ENCODE results near the gene CDC42EP1. TPM values are rescaled to one million over a fixed set of nuclear protein-coding genes. Genes with fewer than 3 reads are reported as not detected.

The CDC42EP1 gene
- total and polyA plus RNA-seq, 2 experiments from 2014 or later, result 7.7 to 10.2 TPM

DNA sequence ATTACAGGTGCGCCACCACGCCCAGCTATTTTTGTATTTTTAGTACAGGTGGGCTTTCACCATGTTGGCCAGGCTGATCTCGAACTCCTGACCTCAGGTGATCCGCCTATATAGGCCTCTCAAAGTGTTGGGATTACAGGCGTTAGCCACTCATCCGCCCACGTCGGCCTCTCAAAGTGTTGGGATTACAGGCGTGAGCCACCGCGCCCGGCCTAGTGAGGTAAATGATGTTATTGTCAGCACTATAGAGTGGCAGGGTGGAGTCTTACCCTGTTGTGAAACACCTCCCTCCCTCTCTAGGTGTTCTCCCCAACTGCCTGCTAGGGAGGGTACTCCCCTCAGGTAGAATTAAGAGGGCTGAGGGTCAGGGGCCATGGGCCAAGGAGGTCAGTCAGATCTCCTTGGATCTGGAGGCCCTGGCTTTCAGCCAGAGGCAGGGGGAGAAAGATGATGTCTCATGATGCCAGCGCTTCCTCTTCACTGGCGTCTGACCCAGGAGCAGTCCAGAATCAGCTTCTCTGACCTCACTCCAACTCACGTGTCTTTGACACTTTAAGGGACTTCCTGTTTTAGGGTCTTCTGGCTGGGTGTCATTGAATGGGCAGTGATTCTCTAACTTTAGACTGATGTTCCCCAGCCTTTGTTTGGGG, 50.3 kb downstream of the CDC42EP1 start:
- H3K27ac ChIP-seq (ENCODE audit: low read depth), result no peak overlapping the region
- H3K36me3 ChIP-seq (ENCODE audit: insufficient read depth), result no peaks in the 10 kb centered on the region
- TF ChIP-seq, protein P1, sequence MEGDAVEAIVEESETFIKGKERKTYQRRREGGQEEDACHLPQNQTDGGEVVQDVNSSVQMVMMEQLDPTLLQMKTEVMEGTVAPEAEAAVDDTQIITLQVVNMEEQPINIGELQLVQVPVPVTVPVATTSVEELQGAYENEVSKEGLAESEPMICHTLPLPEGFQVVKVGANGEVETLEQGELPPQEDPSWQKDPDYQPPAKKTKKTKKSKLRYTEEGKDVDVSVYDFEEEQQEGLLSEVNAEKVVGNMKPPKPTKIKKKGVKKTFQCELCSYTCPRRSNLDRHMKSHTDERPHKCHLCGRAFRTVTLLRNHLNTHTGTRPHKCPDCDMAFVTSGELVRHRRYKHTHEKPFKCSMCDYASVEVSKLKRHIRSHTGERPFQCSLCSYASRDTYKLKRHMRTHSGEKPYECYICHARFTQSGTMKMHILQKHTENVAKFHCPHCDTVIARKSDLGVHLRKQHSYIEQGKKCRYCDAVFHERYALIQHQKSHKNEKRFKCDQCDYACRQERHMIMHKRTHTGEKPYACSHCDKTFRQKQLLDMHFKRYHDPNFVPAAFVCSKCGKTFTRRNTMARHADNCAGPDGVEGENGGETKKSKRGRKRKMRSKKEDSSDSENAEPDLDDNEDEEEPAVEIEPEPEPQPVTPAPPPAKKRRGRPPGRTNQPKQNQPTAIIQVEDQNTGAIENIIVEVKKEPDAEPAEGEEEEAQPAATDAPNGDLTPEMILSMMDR (conservative IDR thresholded peaks at IDR 0.05; ENCODE audit: low read depth in 2 of 2), result no peak
- TF ChIP-seq EZH2phosphoT487 (IDR thresholded peaks at IDR 0.05; ENCODE audit: unreplicated experiment), result no peak
- no peak for TF ChIP-seq ZNF114 (CRISPR knock-in tag; IDR thresholded peaks at IDR 0.05)
- H3K4me3 ChIP-seq, result peak overlapping the region; percentile 94; the same call in 1 of the 2 replicates
- H3K79me2 ChIP-seq (replicated peaks; ENCODE audit: insufficient read depth), result peaks cover 25% of the 10 kb centered on the region
- Mint-ChIP-seq H3K27me3 (ENCODE audit: insufficient read depth, low read depth, poor library complexity) (peaks cover 12% of the 10 kb centered on the region), H3K4me3 (peak overlapping the region; percentile 86), H3K36me3 (ENCODE audit: low read depth) (peaks cover 8% of the 10 kb centered on the region; the same call in 2 of the 3 replicates), H3K4me1 (peaks cover 11% of the 10 kb centered on the region), H3K27ac (no peak overlapping the region), H3K9me3 (no peaks in the 10 kb centered on the region; the same call in 2 of the 3 replicates)
- ATAC-seq, result no peak
- no peaks in the 10 kb centered on the region for H3K27me3 ChIP-seq (ENCODE audit: insufficient read depth)
- peak overlapping the region; percentile 83; the same call in 1 of the 2 replicates for H3K4me2 ChIP-seq
- DNase-seq (ENCODE audit: low spot score), result no peak
- H3K4me1 ChIP-seq (ENCODE audit: insufficient read depth), result peaks cover 12% of the 10 kb centered on the region
- H4K20me1 ChIP-seq (replicated peaks; ENCODE audit: insufficient read depth), result no peaks in the 10 kb centered on the region; the same call in 1 of the 2 replicates
- H2AFZ ChIP-seq, result no peak overlapping the region
- H3F3A ChIP-seq (replicated peaks; ENCODE audit: low read depth), result peaks cover 10% of the 10 kb centered on the region
- H3K9me2 ChIP-seq (ENCODE audit: insufficient read depth), result no peaks in the 10 kb centered on the region

DNA sequence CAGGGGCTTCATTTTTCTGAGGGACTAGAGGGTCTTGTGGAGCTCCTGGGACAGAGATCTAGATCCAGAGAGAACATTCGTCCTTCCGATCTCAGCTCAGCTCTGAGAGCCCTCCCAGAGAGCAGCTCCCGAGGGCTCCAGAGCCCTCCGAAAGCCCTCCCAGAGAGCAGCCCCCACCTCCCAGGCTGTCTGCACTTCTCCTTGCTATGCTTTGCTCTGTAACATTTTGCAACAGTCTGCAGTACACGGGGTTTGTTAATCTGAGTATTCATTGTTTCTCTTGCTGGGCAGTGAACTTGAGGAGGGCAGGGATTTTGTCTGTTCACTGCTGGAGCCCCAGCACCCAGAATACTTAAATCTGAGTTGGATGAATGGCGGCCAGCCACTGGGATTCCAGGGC, 50.9 kb downstream of the CDC42EP1 start:
- Histone ChIP-seq H3K4me3 (no peak overlapping the region), H3K27ac (ENCODE audit: low read depth) (no peak overlapping the region), H3K36me3 (ENCODE audit: insufficient read depth) (no peaks in the 10 kb centered on the region), H3K4me2 (no peak overlapping the region), H2AFZ (no peak overlapping the region), H3K9me2 (ENCODE audit: insufficient read depth) (no peaks in the 10 kb centered on the region), H3F3A (replicated peaks; ENCODE audit: low read depth) (peaks cover 10% of the 10 kb centered on the region), H4K20me1 (replicated peaks; ENCODE audit: insufficient read depth) (no peaks in the 10 kb centered on the region; the same call in 1 of the 2 replicates), H3K27me3 (ENCODE audit: insufficient read depth) (no peaks in the 10 kb centered on the region), H3K79me2 (replicated peaks; ENCODE audit: insufficient read depth) (peaks cover 25% of the 10 kb centered on the region), H3K4me1 (ENCODE audit: insufficient read depth) (peaks cover 12% of the 10 kb centered on the region)
- Mint-ChIP-seq H3K36me3 (ENCODE audit: low read depth) (peaks cover 11% of the 10 kb centered on the region; the same call in 2 of the 3 replicates), H3K9me3 (no peaks in the 10 kb centered on the region; the same call in 2 of the 3 replicates), H3K4me1 (peaks cover 11% of the 10 kb centered on the region; the same call in 2 of the 3 replicates), H3K27ac (no peak overlapping the region), H3K27me3 (ENCODE audit: insufficient read depth, low read depth, poor library complexity) (peaks cover 12% of the 10 kb centered on the region), H3K4me3 (no peak overlapping the region)
- DNase-seq (ENCODE audit: low spot score) (no peak), ATAC-seq (no peak)
- TF ChIP-seq CREB1 (CRISPR knock-in tag; IDR thresholded peaks at IDR 0.05; ENCODE audit: low read depth) (no peak), STAT1 (IDR thresholded peaks at IDR 0.05; ENCODE audit: unreplicated experiment) (no peak), EZH2 (IDR thresholded peaks at IDR 0.05; ENCODE audit: low read depth, unreplicated experiment) (no peak), ZNF114 (CRISPR knock-in tag; IDR thresholded peaks at IDR 0.05) (no peak), JUNB (IDR thresholded peaks at IDR 0.05; ENCODE audit: unreplicated experiment) (no peak), EZH2phosphoT487 (IDR thresholded peaks at IDR 0.05; ENCODE audit: unreplicated experiment) (no peak)
- TF ChIP-seq, protein P2, sequence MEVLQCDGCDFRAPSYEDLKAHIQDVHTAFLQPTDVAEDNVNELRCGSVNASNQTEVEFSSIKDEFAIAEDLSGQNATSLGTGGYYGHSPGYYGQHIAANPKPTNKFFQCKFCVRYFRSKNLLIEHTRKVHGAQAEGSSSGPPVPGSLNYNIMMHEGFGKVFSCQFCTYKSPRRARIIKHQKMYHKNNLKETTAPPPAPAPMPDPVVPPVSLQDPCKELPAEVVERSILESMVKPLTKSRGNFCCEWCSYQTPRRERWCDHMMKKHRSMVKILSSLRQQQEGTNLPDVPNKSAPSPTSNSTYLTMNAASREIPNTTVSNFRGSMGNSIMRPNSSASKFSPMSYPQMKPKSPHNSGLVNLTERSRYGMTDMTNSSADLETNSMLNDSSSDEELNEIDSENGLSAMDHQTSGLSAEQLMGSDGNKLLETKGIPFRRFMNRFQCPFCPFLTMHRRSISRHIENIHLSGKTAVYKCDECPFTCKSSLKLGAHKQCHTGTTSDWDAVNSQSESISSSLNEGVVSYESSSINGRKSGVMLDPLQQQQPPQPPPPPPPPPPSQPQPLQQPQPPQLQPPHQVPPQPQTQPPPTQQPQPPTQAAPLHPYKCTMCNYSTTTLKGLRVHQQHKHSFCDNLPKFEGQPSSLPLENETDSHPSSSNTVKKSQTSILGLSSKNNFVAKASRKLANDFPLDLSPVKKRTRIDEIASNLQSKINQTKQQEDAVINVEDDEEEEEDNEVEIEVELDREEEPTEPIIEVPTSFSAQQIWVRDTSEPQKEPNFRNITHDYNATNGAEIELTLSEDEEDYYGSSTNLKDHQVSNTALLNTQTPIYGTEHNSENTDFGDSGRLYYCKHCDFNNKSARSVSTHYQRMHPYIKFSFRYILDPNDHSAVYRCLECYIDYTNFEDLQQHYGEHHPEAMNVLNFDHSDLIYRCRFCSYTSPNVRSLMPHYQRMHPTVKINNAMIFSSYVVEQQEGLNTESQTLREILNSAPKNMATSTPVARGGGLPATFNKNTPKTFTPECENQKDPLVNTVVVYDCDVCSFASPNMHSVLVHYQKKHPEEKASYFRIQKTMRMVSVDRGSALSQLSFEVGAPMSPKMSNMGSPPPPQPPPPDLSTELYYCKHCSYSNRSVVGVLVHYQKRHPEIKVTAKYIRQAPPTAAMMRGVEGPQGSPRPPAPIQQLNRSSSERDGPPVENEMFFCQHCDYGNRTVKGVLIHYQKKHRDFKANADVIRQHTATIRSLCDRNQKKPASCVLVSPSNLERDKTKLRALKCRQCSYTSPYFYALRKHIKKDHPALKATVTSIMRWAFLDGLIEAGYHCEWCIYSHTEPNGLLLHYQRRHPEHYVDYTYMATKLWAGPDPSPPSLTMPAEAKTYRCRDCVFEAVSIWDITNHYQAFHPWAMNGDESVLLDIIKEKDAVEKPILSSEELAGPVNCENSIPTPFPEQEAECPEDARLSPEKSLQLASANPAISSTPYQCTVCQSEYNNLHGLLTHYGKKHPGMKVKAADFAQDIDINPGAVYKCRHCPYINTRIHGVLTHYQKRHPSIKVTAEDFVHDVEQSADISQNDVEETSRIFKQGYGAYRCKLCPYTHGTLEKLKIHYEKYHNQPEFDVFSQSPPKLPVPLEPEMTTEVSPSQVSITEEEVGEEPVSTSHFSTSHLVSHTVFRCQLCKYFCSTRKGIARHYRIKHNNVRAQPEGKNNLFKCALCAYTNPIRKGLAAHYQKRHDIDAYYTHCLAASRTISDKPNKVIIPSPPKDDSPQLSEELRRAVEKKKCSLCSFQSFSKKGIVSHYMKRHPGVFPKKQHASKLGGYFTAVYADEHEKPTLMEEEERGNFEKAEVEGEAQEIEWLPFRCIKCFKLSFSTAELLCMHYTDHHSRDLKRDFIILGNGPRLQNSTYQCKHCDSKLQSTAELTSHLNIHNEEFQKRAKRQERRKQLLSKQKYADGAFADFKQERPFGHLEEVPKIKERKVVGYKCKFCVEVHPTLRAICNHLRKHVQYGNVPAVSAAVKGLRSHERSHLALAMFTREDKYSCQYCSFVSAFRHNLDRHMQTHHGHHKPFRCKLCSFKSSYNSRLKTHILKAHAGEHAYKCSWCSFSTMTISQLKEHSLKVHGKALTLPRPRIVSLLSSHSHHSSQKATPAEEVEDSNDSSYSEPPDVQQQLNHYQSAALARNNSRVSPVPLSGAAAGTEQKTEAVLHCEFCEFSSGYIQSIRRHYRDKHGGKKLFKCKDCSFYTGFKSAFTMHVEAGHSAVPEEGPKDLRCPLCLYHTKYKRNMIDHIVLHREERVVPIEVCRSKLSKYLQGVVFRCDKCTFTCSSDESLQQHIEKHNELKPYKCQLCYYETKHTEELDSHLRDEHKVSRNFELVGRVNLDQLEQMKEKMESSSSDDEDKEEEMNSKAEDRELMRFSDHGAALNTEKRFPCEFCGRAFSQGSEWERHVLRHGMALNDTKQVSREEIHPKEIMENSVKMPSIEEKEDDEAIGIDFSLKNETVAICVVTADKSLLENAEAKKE (CRISPR knock-in tag; IDR thresholded peaks at IDR 0.05), result no peak
- TF ChIP-seq, protein P3, sequence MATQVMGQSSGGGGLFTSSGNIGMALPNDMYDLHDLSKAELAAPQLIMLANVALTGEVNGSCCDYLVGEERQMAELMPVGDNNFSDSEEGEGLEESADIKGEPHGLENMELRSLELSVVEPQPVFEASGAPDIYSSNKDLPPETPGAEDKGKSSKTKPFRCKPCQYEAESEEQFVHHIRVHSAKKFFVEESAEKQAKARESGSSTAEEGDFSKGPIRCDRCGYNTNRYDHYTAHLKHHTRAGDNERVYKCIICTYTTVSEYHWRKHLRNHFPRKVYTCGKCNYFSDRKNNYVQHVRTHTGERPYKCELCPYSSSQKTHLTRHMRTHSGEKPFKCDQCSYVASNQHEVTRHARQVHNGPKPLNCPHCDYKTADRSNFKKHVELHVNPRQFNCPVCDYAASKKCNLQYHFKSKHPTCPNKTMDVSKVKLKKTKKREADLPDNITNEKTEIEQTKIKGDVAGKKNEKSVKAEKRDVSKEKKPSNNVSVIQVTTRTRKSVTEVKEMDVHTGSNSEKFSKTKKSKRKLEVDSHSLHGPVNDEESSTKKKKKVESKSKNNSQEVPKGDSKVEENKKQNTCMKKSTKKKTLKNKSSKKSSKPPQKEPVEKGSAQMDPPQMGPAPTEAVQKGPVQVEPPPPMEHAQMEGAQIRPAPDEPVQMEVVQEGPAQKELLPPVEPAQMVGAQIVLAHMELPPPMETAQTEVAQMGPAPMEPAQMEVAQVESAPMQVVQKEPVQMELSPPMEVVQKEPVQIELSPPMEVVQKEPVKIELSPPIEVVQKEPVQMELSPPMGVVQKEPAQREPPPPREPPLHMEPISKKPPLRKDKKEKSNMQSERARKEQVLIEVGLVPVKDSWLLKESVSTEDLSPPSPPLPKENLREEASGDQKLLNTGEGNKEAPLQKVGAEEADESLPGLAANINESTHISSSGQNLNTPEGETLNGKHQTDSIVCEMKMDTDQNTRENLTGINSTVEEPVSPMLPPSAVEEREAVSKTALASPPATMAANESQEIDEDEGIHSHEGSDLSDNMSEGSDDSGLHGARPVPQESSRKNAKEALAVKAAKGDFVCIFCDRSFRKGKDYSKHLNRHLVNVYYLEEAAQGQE (IDR thresholded peaks at IDR 0.05; ENCODE audit: unreplicated experiment), result no peak
